MCF 10A (cell line): ENCODE data around the gene CNOT3. TPM values are rescaled to one million over a fixed set of nuclear protein-coding genes. Genes with fewer than 3 reads are reported as not detected.

Experiments used
- BruUV-seq: library from RNA; stranded (reverse); fragments of 400-500 nt; replicated peaks from 2 replicates; lab custom pipeline; 2021; lab: Mats Ljungman, UMichigan
- CTCF ChIA-PET: fragments of 300-600 bp; sonication (Branson Sonifier 250); formaldehyde crosslinking; extraction: SDS; loops from one replicate; lab custom pipeline; 2021; ENCODE audit warnings: antibody characterized with exemption, inconsistent platforms; lab: Yijun Ruan, JAX
- POLR2A ChIA-PET: fragments of 300-600, 350-650 bp; sonication (Branson Sonifier 250); formaldehyde crosslinking; extraction: SDS; loops from one replicate; lab custom pipeline; 2020; ENCODE audit warnings: antibody characterized with exemption, inconsistent platforms; lab: Yijun Ruan, JAX
- DNase-seq: peaks from one replicate; pipeline ENCODE4 v3.0.0-alpha.2; 2018; ENCODE audit not compliant: unreplicated experiment
- H3K27ac Mint-ChIP-seq: one replicate; pipeline ENCODE4 v1.8.0; 2022; ENCODE audit warnings: mild to moderate bottlenecking, low read depth, mixed read lengths; ENCODE audit not compliant: unreplicated experiment
- H3K27me3 Mint-ChIP-seq: one replicate; pipeline ENCODE4 v1.8.0; 2022; ENCODE audit warnings: mixed read lengths; ENCODE audit not compliant: insufficient read depth, unreplicated experiment
- H3K36me3 Mint-ChIP-seq: one replicate; pipeline ENCODE4 v1.8.0; 2022; ENCODE audit warnings: mild to moderate bottlenecking, moderate library complexity, mixed read lengths; ENCODE audit not compliant: insufficient read depth, unreplicated experiment
- H3K4me1 Mint-ChIP-seq: one replicate; pipeline ENCODE4 v1.8.0; 2022; ENCODE audit warnings: mixed read lengths; ENCODE audit not compliant: insufficient read depth, unreplicated experiment
- H3K4me3 Mint-ChIP-seq: one replicate; pipeline ENCODE4 v1.8.0; 2022; ENCODE audit warnings: mild to moderate bottlenecking, moderate library complexity, mixed read lengths; ENCODE audit not compliant: unreplicated experiment
- H3K9me3 Mint-ChIP-seq: one replicate; pipeline ENCODE4 v1.8.0; 2022; ENCODE audit warnings: mixed read lengths; ENCODE audit not compliant: unreplicated experiment
- CTCF ChIP-seq: fragments of 200-600 bp; IDR thresholded peaks from one replicate; pipeline ENCODE4 v1.8.0; 2022; ENCODE audit warnings: antibody characterized with exemption, mild to moderate bottlenecking; ENCODE audit not compliant: unreplicated experiment
- intact Hi-C: fragments of 100-400 bp; cut with micrococcal nuclease; formaldehyde crosslinking; loops from 2 replicates; pipeline ENCODE4 v1.14.1; 2022
- total RNA-seq: library from RNA; stranded (reverse); gene quantifications from 2 replicates; pipeline ENCODE4 v1.2.3, GENCODE V29; 2022

CNOT3 gene
- total RNA-seq, 1 experiment from 2014 or later = 80.5 TPM

GRCh38 chr19:54138489-54139256, 1.1 kb downstream of the CNOT3 start:
- ChIA-PET CTCF (interaction anchor here (0.8 to 2.0 kb wide), 4 partner anchors 30 to 347 kb away, joined by 3 to 7 read pairs (median 3); no protein-coding TSS in a partner anchor), POLR2A (interaction anchor here (0.6 to 5.7 kb wide), 4 partner anchors 9 to 60 kb away, joined by 3 to 110 read pairs (median 3); partner anchors contain the start of genes LENG1, PRPF31 and TFPT)
- Mint-ChIP-seq H3K36me3 (peaks cover 7% of the 10 kb centered on the region), H3K9me3 (no peaks in the 10 kb centered on the region), H3K4me1 (peaks cover 25% of the 10 kb centered on the region), H3K4me3 (peak overlapping the region; percentile 79), H3K27me3 (no peaks in the 10 kb centered on the region), H3K27ac (peak overlapping the region; percentile 92)
- no peak for TF ChIP-seq CTCF
- no TSS peak for BruUV-seq
- intact Hi-C loops = no loop called here
- no peak for DNase-seq

GRCh38 chr19:54141356-54141755, 3.8 kb downstream of the CNOT3 start:
- no peaks in the 10 kb centered on the region for H3K27me3 Mint-ChIP-seq
- H3K27ac Mint-ChIP-seq = no peak overlapping the region
- H3K4me3 Mint-ChIP-seq = no peak overlapping the region
- CTCF ChIA-PET = interaction anchor here (0.7 to 1.8 kb wide), 2 partner anchors 18 to 348 kb away, joined by 4 read pairs; partner anchors contain the start of gene LENG1
- peaks cover 28% of the 10 kb centered on the region for H3K36me3 Mint-ChIP-seq
- BruUV-seq = no TSS peak
- no peaks in the 10 kb centered on the region for H3K9me3 Mint-ChIP-seq
- H3K4me1 Mint-ChIP-seq = peaks cover 20% of the 10 kb centered on the region
- intact Hi-C loops = no loop called here
- POLR2A ChIA-PET = interaction anchor here (1.0 to 1.2 kb wide), 2 partner anchors 17 to 26 kb away, joined by 3 to 4 read pairs; partner anchors contain the start of genes PRPF31 and TFPT
- TF ChIP-seq CTCF = no peak
- no peak for DNase-seq

- Mint-ChIP-seq H3K4me1 (peaks cover 19% of the 10 kb centered on the region), H3K27me3 (no peaks in the 10 kb centered on the region), H3K27ac (no peak overlapping the region), H3K9me3 (no peaks in the 10 kb centered on the region), H3K4me3 (no peak overlapping the region), H3K36me3 (peaks cover 37% of the 10 kb centered on the region)
- ChIA-PET CTCF (interaction anchor here (0.6 to 1.8 kb wide), 4 partner anchors 14 to 1551 kb away, joined by 3 to 4 read pairs (median 4); partner anchors contain the start of gene LENG1), POLR2A (interaction anchor here (1.0 to 1.2 kb wide), 2 partner anchors 16 to 27 kb away, joined by 3 to 4 read pairs; partner anchors contain the start of genes PRPF31 and TFPT)
- no TSS peak for BruUV-seq
- no peak for DNase-seq
- no peak for TF ChIP-seq CTCF
- intact Hi-C loops = no loop called here
Observed at GRCh38 chr19:54142166-54142780, 4.7 kb downstream of the CNOT3 start.

GRCh38 chr19:54145541-54146158, 8.1 kb downstream of the CNOT3 start:
- peaks cover 3% of the 10 kb centered on the region for H3K4me1 Mint-ChIP-seq
- no peaks in the 10 kb centered on the region for H3K27me3 Mint-ChIP-seq
- CTCF ChIA-PET = interaction anchor here (0.6 to 1.0 kb wide), 2 partner anchors 13 to 338 kb away, joined by 3 read pairs; no protein-coding TSS in a partner anchor
- H3K36me3 Mint-ChIP-seq = peaks cover 71% of the 10 kb centered on the region
- intact Hi-C loops = no loop called here
- POLR2A ChIA-PET = no interaction called here
- DNase-seq = no peak
- no TSS peak for BruUV-seq
- no peaks in the 10 kb centered on the region for H3K9me3 Mint-ChIP-seq
- no peak for TF ChIP-seq CTCF
- H3K4me3 Mint-ChIP-seq = no peak overlapping the region
- no peak overlapping the region for H3K27ac Mint-ChIP-seq
